UCSD-AML1 (cell line): Measurements from ENCODE around the gene AKT1S1.

Source experiments
- DNase-seq: peaks from one replicate; lab custom pipeline; 2025; ENCODE audit not compliant: unreplicated experiment; lab: John Stamatoyannopoulos, UW

Gene AKT1S1

GRCh38 chr19:49869484-49870308, 7.5 kb downstream of the AKT1S1 start:
- peak; percentile 95 for DNase-seq

DNA sequence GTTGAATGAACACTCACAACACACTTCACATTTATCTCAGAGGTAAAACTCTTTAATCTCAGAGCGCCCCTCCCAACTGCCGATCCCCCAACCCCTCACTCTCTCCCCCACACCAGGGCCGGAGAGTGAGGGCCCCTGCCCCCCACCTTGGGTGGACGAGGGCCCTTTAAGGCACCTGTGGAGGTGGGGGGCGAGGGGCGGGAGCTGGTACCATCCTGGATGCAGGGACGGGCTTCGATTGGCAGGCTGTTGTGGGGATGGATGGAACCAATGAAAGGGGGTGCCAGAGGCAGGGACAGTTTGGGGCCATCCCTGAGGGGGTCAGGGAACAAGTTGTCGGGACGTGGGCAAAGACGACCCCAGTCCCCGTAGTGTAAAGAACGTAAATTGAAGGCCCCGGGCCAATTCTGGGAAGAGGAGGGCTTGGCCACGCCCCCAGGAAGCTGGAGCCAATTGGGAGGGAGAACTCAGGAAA, 8.1 kb downstream of the AKT1S1 start:
- no peak for DNase-seq

DNA sequence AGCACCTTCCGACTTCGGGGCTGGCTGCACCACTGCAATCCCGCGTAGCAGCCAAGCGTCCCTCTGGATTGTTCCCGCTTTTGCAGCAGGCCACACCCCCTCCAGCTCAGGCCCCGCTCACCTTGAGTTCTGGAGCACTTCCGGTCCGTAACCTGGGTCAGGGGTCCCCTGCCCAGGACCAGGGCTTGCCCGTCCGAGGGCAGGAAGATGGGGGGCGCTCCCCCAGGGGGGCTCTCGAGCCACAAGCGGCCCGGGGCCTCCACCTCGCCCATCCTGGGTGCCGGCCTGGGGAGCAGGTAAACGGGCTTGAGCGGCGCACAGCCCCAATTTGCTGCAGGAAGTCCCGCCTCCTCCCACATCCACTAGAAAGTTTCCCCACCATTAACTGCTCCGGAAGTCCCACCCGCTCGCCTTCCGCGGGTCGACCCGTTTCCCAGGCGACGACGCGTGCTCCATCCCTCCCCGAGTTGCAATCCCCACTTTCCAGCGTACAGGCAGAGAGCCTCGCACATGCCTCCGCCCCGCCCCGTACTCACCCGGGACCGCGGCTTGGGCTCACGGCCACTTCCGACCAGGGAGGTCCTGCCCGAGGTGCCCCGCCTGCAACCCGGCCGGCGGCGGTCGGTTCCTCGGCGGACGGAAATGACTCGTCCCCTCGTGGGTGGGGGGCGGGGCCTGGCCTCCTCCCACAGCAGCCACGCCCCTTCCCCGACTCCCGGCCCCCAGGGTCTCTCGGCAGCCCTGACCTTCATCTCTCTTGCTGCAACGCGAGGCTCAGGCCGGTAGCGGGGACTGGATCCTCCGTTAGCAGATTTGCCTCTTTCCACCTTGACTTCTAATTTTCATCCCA, 10.0 kb downstream of the AKT1S1 start, which contains the start of gene PNKP:
Gene PNKP, minus strand, starts transcription at position 644 of the 850 bp plus-strand sequence. Its CDS starts 372 bp downstream, at position 272.
- peak; percentile 93 for DNase-seq

DNA sequence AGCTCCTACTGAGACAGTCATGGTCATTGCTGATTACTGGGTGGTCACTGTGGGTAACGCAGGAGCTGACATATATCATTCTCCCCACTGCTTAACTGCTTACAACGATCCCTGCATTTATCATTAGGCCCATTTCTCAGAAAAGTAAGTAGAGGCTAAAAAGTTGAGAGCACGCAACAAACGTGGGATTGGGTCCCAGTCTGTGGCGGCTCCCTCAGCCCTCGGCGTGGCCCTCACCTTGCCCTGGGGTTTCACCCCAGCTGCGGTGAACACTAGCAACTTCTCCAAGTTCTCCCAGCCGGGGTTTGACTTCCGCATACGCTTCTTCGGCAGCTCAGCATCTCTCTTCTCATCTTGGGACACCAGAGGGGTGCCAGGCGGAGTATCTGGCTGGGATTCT, 12.3 kb downstream of the AKT1S1 start:
- DNase-seq, result no peak

DNA sequence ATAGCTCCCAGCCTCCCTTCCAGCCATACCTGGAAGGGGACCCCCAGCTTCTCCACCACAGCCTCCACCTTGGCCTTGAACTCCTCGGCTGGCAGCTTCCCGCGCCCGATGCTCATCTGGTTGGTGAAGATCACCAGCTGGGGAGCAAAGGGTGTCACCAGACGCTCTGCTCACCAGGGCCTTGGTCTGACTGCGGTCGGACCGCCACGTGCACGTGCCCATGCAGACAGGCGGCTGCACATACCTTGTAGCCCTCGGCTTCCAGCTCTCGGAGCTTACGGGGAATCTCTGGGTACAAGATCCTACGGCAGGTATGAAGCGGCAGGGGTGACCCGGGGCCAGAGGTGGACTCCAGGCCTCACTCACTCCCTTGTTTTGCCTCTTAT, 13.2 kb downstream of the AKT1S1 start:
- DNase-seq, result no peak

DNA sequence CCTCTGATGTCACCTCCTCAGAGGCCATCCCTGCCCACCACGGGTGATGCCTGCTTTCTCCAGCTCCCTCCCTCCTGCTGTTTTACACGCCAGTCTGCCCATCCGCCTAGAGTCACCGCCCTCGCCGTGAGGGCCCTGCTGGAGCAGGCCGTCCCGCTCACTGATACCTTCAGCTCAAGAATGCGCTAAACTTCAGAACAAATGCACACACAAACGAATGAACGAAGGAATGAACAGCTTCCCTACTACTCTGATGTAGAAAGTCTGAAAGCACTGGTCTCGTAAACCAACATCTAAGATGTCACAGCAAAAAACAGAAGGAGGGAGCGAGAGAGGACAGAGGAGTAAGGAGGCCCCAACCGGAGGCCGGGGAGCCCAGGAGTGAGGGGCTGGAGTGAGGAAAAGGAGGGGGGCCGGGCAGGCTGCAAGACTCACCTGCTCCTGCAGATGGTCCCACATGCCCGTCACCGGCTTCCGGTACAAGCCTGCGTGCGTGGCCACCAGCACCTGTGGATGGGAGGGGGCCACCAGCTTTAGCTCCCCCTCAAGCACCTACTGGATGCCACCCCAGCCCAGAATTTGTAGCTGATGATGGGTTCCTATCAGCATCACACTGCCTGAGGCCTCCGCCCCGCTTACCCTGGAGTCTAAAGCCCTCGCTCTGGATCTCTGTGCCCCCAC, 13.8 kb downstream of the AKT1S1 start:
- no peak for DNase-seq

DNA sequence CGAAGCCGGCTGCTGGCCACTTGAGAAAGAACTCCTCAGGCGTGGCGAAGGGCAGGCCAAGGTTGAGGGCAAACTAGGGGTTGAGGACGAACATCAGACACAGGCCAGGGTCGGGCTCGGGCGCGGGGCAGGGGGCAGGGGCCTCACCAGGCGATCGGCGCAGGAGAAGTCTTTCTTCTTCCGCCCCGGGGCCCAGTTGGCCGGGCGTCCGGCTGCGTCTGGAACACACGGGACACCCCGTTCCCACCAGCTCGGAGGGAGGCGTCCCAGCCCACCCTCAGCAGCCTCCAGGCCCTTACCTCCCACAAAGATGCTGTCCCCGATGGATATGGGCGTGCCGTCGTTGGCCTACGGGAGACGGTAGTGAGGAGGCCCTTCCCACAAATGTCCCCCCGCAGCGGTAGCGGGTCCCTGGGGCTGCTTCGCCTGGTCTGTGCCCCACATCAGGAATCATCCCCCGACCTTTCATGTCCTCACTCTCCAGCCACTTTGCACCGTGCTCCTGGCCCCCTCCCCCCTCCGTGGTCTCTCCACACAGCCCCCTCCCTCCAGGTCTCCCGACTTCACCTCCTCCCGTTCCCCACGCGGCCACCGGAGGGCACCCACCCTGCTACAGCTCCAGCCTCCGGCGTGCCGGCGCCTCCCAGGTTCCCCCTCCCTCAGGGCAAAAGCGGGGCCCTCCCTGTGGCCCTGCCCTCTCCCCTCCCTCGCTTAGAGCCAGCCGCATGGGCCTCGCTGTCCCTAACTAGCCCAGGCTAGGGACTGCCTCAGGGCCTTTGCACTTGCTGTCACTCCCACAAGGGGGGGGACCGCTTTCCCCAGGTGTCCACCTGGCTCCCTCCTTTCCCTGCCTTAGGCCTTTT, 14.5 kb downstream of the AKT1S1 start:
- DNase-seq, result no peak

GRCh38 chr19:49861541-49862378, 15.4 kb downstream of the AKT1S1 start:
- no peak for DNase-seq

- DNase-seq, result no peak
These were observed 16.0 kb downstream of the AKT1S1 start for GRCh38 chr19:49861107-49861506.

DNA sequence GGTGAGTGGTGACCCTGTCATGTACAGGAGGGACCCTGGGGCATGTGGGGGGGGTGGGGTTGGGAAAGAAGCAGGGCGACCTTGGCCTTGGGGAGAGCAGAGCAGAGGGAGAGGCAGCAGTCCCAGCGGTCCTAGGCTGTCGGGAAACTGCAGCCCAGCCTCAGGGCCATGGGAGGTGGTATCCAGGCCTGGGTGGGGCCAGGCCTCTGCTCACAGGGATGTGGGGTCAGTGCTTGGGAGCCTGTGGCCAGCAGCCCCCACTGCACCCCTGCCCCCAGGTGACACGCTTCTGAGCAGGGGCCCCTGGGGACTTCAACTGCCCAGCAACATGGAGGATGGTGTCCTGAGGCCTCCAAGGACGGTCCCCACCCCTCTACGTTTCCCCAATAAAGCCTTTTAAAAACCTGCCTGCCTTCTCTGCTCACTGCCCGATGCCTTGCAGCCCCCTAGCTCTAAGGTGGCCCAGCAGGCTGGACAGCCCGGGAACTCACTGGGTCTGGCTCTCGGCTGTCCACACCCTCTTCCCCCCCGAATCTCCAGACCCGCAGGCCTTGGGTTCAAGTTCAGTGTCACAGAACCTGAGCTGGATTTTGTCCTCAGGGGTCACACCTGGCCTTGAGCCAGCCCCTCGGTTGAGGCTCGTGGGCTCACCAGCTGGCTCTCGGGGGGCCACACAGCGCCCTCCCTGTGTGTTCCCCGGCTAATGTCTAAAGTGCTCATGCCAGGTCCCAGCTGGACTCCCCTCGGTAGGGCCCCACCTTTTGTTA, 16.6 kb downstream of the AKT1S1 start:
- DNase-seq, result no peak

DNA sequence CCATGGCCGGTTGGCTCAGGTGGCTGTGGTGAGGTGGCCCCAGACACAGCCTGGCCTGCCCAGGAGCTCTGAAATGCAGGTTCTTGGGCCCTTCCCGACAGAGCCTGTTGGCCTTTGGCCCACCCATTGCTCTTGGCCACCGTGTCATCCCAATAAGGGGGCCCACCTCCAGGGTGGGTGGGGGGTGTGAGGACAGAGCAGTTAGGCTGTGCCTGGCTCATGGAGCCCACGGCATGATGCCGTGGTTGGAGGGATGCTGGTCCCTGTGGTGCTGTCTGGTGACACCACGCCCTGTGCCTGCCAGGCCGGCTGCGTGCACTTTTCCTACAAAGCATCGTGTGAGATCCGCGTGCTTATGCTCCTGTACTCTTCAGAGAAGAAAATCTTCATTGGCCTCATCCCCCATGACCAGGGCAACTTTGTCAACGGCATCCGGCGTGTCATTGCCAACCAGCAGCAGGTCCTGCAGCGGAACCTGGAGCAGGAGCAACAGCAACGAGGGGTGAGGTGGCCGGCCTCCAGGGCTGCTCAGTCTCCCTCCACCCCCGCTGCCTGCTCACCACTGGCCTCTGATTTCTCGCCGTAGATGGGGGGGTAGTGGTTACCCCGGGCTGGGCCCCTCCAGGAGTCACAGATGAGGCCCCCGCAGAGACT, 17.3 kb downstream of the AKT1S1 start:
- DNase-seq, result no peak

- DNase-seq, result no peak
These were observed 18.8 kb downstream of the AKT1S1 start for GRCh38 chr19:49858088-49858985.

DNA sequence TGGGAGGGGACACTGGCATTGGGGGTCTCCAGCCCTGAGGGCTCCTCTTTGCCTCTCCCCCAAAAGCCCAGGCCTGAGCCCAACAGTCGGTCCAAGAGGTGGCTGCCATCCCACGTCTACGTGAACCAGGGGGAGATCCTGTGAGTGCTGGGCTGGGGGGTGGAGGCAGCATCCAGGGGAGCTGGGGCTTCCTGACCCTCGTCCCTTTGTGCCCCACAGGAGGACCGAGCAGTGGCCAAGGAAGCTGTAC, 19.4 kb downstream of the AKT1S1 start:
- DNase-seq, result no peak

DNA sequence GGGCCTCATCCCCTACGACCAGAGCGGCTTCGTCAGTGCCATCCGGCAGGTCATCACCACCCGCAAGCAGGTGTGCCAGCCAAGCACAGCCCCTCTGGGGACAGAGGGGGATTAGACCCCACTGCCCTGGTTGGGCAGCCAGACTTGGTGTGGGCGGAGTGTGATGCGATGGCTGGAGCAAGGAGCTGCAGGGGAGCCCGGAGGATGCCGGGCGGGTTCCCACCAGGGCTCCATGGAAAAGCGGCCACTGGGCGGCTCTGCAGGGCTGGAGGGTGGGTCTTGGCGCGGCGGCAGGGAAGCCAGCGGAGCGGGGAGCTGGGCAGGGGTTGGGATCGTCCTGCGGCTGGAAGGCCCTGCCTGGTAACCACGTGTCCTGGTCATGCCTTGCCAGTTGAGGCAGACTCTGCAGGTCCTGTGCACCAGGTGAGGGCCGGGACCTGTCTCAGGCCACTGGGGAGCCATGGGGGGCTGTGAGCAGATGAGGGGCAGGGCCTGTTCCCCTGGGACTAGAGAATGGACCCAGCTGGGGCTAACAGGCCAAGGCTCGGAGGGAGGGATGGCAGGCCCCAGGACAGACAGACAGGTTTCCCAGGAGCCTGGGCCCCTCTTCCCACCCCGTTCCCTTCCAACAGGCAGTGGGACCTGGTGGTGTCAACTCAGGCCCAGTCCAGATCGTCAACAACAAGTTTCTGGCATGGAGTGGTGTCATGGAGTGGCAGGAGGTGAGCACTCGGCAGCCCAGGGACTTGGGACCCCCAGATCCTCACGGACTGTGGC, 19.9 kb downstream of the AKT1S1 start:
- DNase-seq, result no peak

GRCh38 chr19:49856574-49857021, 20.6 kb downstream of the AKT1S1 start:
- DNase-seq, result no peak

- DNase-seq, result no peak
These were observed 21.2 kb downstream of the AKT1S1 start for GRCh38 chr19:49855676-49856573.
